Hematopoietic multipotent progenitor cell treated with erythropoietin and hydrocortisone succinate and interleukin-3 and kit ligand, for 17 days (in vitro differentiated cells): ENCODE results near the gene EPM2AIP1.
"Not testable (repeated sequence)": the region's sequence is repeated elsewhere in the genome, so short reads cannot be mapped to it uniquely, and the experiment has no call there.

Source experiments
- DNase-seq: peaks from one replicate; pipeline ENCODE4 v3.0.0-alpha.2; 2015; ENCODE audit warnings: low spot score

The EPM2AIP1 gene

GRCh38 chr3:36992806-36993325 lies at the start of gene EPM2AIP1:
TSS of gene EPM2AIP1 (minus strand) at chr3:36993131. CDS start at chr3:36993077, 54 bp downstream.
- DNase-seq = no peak

- not testable (repeated sequence) for DNase-seq
Measured at GRCh38 chr3:37042712-37043111, 49.8 kb upstream of the EPM2AIP1 start.

GRCh38 chr3:37041546-37042195 lies 48.7 kb upstream of the EPM2AIP1 start:
- no peak for DNase-seq

GRCh38 chr3:37040231-37040630 lies 47.3 kb upstream of the EPM2AIP1 start:
- DNase-seq = no peak

GRCh38 chr3:37039161-37039846 lies 46.4 kb upstream of the EPM2AIP1 start:
- no peak for DNase-seq

- DNase-seq = no peak
Measured at GRCh38 chr3:37037352-37037751, 44.4 kb upstream of the EPM2AIP1 start.

- DNase-seq = no peak
Measured at GRCh38 chr3:37032961-37033360, 40.0 kb upstream of the EPM2AIP1 start.

GRCh38 chr3:37031096-37031682 lies 38.3 kb upstream of the EPM2AIP1 start:
- no peak for DNase-seq

- DNase-seq = no peak
Measured at GRCh38 chr3:37030588-37030987, 37.7 kb upstream of the EPM2AIP1 start.

- no peak for DNase-seq
Measured at GRCh38 chr3:37029516-37030163, 36.7 kb upstream of the EPM2AIP1 start.

GRCh38 chr3:37029111-37029510 lies 36.2 kb upstream of the EPM2AIP1 start:
- DNase-seq = no peak

- peak; percentile 75 for DNase-seq
Measured at GRCh38 chr3:37028329-37028728, 35.4 kb upstream of the EPM2AIP1 start.

GRCh38 chr3:37026851-37027250 lies 33.9 kb upstream of the EPM2AIP1 start:
- no peak for DNase-seq

GRCh38 chr3:37025561-37026335 lies 32.8 kb upstream of the EPM2AIP1 start:
- DNase-seq = no peak

- no peak for DNase-seq
Measured at GRCh38 chr3:37024820-37025405, 32.0 kb upstream of the EPM2AIP1 start.

GRCh38 chr3:37024092-37024491 lies 31.2 kb upstream of the EPM2AIP1 start:
- peak; percentile 28 for DNase-seq

GRCh38 chr3:37017683-37018082 lies 24.8 kb upstream of the EPM2AIP1 start:
- DNase-seq = no peak

GRCh38 chr3:37016903-37017302 lies 24.0 kb upstream of the EPM2AIP1 start:
- no peak for DNase-seq

- DNase-seq = no peak
Measured at GRCh38 chr3:37015642-37016041, 22.7 kb upstream of the EPM2AIP1 start.

- no peak for DNase-seq
Measured at GRCh38 chr3:37014620-37015019, 21.7 kb upstream of the EPM2AIP1 start.
